ENCODE data around the gene GRIK1. TPM values are rescaled to one million over a fixed set of nuclear protein-coding genes. Genes with fewer than 3 reads are reported as not detected.

GRIK1 gene
- total RNA-seq, 1 donor = not detected

DNA sequence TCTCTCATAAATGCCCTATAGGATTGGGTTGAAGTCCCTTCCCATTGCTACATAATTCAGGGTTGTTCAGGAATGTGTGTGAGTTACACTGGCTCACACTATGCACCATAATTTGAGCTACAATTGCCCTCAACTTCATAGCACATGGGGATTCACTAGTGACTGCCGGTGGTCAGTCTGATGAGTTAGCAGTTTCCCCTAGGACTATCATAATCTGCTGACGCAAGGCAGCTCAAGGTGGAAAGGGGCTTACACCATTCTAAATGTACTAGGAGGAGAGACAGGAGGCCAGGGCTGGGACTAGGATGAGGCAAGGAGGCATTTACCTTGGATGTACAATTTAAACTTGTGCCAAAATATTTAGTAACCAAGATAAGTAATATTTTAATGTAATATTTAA lies 224.7 kb downstream of the GRIK1 start:
- Histone ChIP-seq H3K27me3 (ENCODE audit: insufficient read depth, low read length) (no peaks in the 10 kb centered on the region), H3K9me3 (ENCODE audit: low read depth, low read length) (no peaks in the 10 kb centered on the region), H3K4me3 (ENCODE audit: low read length) (no peak overlapping the region), H3K4me1 (ENCODE audit: insufficient read depth, low read length) (no peaks in the 10 kb centered on the region)

- Histone ChIP-seq H3K4me1 (ENCODE audit: insufficient read depth, low read length) (no peaks in the 10 kb centered on the region), H3K9me3 (ENCODE audit: low read depth, low read length) (no peaks in the 10 kb centered on the region), H3K4me3 (ENCODE audit: low read length) (no peak overlapping the region), H3K27me3 (ENCODE audit: insufficient read depth, low read length) (no peaks in the 10 kb centered on the region)
Measured at GRCh38 chr21:29712818-29713217, 227.0 kb downstream of the GRIK1 start.

DNA sequence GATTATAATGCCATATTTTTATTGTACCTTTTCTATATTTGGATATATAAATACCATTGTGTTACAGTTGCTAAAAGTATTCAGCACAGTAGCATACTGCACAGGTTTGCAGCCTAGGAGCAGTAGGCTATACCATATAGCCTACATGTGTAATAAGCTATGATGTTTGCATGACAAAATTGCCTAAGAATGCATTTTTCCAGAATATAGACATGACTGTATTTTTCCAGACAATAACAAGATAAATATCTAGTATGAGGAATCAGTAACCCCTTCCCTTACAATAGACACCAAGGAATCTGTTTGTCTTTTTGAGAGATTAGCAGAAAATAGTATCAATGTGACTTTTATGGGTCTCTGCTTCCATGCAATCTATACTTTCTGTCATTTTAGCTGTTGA lies 228.6 kb downstream of the GRIK1 start:
- Histone ChIP-seq H3K27me3 (ENCODE audit: insufficient read depth, low read length) (no peaks in the 10 kb centered on the region), H3K4me3 (ENCODE audit: low read length) (no peak overlapping the region), H3K9me3 (ENCODE audit: low read depth, low read length) (no peaks in the 10 kb centered on the region), H3K4me1 (ENCODE audit: insufficient read depth, low read length) (no peaks in the 10 kb centered on the region)

DNA sequence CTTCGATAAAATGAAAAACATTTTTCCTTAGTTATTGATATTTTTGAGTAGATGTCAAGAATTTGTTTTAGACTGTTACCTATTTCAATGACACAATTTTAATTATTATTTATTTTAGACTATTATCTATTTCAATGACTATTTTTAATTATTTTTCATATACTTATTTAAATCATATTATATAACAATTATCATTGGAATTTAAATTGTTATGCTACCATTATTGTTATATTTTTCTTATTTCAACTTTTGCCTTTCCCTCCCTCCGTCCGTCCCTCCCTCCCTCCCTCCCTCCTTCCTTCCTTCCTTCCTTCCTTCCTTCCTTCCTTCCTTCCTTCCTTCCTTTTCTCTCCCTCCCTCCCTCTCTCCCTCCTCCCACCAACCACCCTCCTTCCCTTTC lies 229.3 kb downstream of the GRIK1 start:
- H3K4me1 ChIP-seq (ENCODE audit: insufficient read depth, low read length) = no peaks in the 10 kb centered on the region
- H3K4me3 ChIP-seq (ENCODE audit: low read length) = no peak overlapping the region
- H3K9me3 ChIP-seq (ENCODE audit: low read depth, low read length) = no peaks in the 10 kb centered on the region
- H3K27me3 ChIP-seq (ENCODE audit: insufficient read depth, low read length) = no peaks in the 10 kb centered on the region

DNA sequence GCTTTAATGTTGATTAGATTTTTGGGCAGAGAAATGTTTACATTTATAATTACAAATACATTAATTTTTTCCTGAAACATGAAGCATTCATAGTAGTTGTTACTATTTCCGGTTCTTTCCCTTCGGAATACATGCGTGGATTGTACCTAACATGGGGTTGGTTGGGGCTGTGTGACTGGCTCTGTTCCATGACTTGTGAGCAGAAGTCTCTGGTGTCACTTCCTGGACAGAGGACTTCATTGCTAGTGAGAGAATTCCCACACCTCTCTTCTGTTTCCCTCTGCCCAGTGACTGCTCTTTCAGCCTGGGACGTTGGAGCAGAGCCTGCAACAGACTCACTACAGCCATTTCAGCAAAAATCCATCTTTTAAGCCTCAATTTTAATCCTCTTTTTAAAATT lies 231.4 kb downstream of the GRIK1 start:
- H3K4me1 ChIP-seq (ENCODE audit: insufficient read depth, low read length) = no peaks in the 10 kb centered on the region
- H3K9me3 ChIP-seq (ENCODE audit: low read depth, low read length) = no peaks in the 10 kb centered on the region
- H3K4me3 ChIP-seq (ENCODE audit: low read length) = no peak overlapping the region
- no peaks in the 10 kb centered on the region for H3K27me3 ChIP-seq (ENCODE audit: insufficient read depth, low read length)

- no peaks in the 10 kb centered on the region for H3K9me3 ChIP-seq (ENCODE audit: low read depth, low read length)
- H3K4me1 ChIP-seq (ENCODE audit: insufficient read depth, low read length) = no peaks in the 10 kb centered on the region
- H3K4me3 ChIP-seq (ENCODE audit: low read length) = no peak overlapping the region
- no peaks in the 10 kb centered on the region for H3K27me3 ChIP-seq (ENCODE audit: insufficient read depth, low read length)
Measured at GRCh38 chr21:29704719-29705118, 235.1 kb downstream of the GRIK1 start.

DNA sequence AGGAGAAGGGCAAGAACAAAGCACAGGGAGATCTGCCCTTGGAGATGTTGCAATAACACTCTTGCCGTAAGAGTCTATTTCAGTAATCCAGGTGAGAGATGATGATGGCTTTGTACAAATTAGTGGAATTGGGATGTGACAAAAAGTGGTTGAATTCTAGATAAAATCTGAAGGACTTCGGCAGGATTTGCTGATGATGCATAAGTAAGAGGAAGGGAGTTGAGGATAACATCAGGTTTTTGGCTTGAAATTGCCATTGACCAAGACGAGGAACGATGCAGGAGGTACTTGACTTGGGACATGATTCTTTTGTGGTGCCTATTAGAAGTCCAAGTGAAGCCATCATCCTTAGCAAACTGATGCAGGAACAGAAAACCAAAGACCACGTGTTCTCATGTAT lies 238.1 kb downstream of the GRIK1 start:
- Histone ChIP-seq H3K27me3 (ENCODE audit: insufficient read depth, low read length) (no peaks in the 10 kb centered on the region), H3K4me3 (ENCODE audit: low read length) (no peak overlapping the region), H3K4me1 (ENCODE audit: insufficient read depth, low read length) (no peaks in the 10 kb centered on the region), H3K9me3 (ENCODE audit: low read depth, low read length) (no peaks in the 10 kb centered on the region)

GRCh38 chr21:29697555-29698193 lies 242.1 kb downstream of the GRIK1 start:
- Histone ChIP-seq H3K4me1 (ENCODE audit: insufficient read depth, low read length) (peaks cover 3% of the 10 kb centered on the region), H3K4me3 (ENCODE audit: low read length) (no peak overlapping the region), H3K9me3 (ENCODE audit: low read depth, low read length) (no peaks in the 10 kb centered on the region), H3K27me3 (ENCODE audit: insufficient read depth, low read length) (no peaks in the 10 kb centered on the region)

DNA sequence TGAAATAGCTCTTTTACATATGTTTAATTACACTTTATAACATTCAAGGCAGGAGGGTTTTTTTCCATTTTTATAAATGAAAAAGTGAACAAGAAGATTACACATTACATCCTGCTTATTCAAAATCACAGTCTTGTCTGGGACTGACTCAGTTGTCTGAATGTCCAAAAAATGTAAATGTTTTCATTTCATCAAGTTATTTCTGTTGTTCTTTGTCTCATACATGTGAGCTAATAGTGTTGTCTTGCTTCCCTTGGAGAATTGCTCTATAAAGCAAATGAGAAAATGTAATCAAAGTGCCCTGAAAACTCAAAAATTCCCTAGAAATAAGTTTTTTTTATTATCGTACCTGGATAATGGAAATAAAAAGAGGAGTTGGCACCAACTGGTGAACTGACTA lies 242.9 kb downstream of the GRIK1 start:
- no peaks in the 10 kb centered on the region for H3K27me3 ChIP-seq (ENCODE audit: insufficient read depth, low read length)

DNA sequence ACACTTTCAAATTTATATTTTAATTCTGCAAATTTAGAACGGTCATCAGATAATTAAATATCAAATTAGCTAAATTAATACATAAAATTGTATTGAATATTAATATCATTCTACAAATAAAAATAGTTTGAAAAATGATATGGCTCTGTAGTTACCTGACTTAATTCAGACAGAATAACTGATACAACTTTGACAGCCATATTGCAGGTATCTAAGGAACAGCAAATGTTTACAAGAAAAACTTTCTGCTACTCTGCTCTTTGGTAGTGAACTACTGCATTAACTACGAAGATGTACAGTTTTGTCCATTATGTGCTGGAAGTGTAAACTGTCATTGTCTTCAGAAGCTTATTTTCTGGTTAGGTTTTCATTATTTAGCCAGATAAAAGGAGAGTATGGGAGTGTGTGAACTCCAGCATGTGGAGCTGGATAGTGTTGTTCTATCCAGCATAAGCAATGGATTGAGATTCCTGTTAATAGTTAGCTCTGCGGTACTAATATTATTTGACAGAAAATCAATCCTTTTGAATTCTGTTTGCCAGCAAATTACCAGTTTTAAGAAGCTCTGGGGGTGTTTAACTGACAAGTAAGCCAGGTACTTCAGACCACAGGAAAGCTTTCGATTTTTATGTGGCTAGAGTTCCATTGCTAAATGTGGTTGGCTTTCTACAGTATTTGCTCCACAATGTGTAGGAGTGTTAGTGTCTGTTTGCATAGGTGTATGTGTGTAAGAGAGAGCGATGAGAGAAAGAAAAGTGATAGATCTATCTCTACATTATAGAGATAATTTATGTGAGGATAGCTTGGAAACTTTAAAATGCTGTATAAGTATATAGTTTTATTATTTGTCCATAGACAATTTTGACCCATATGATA lies 247.9 kb downstream of the GRIK1 start:
- Histone ChIP-seq H3K27me3 (ENCODE audit: insufficient read depth, low read length) (no peaks in the 10 kb centered on the region), H3K4me1 (ENCODE audit: insufficient read depth, low read length) (peaks cover 3% of the 10 kb centered on the region), H3K9me3 (ENCODE audit: low read depth, low read length) (no peaks in the 10 kb centered on the region), H3K4me3 (ENCODE audit: low read length) (no peak overlapping the region)

More for the DNA sequence above, 242.9 kb downstream of the GRIK1 start:
- H3K9me3 ChIP-seq (ENCODE audit: low read depth, low read length) = no peaks in the 10 kb centered on the region
- H3K4me1 ChIP-seq (ENCODE audit: insufficient read depth, low read length) = peaks cover 3% of the 10 kb centered on the region
- no peak overlapping the region for H3K4me3 ChIP-seq (ENCODE audit: low read length)

DNA sequence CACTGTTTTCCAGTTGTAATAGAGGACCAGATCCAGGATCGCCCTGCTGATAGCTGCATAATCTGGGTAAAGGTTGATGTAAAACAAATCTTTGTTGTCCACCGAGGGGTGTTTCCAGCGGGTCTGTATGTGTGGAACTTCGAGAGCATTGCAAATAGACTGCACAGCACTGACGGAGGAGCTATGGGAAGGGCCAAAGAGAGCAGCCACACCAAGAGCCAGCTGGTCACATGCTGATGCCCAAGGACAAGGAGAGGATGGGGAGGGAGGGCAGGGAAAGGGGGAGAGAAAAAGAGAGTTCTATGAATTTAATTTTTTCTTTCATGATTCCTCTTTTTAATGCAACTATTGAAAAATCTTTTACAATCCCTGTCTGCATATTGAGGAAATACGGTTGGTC lies 250.0 kb downstream of the GRIK1 start:
- Histone ChIP-seq H3K9me3 (ENCODE audit: low read depth, low read length) (no peaks in the 10 kb centered on the region), H3K4me1 (ENCODE audit: insufficient read depth, low read length) (no peaks in the 10 kb centered on the region), H3K27me3 (ENCODE audit: insufficient read depth, low read length) (no peaks in the 10 kb centered on the region), H3K4me3 (ENCODE audit: low read length) (no peak overlapping the region)

GRCh38 chr21:29684106-29684505 lies 255.7 kb downstream of the GRIK1 start:
- Histone ChIP-seq H3K27me3 (ENCODE audit: insufficient read depth, low read length) (no peaks in the 10 kb centered on the region), H3K9me3 (ENCODE audit: low read depth, low read length) (no peaks in the 10 kb centered on the region), H3K4me3 (ENCODE audit: low read length) (no peak overlapping the region), H3K4me1 (ENCODE audit: insufficient read depth, low read length) (no peaks in the 10 kb centered on the region)

DNA sequence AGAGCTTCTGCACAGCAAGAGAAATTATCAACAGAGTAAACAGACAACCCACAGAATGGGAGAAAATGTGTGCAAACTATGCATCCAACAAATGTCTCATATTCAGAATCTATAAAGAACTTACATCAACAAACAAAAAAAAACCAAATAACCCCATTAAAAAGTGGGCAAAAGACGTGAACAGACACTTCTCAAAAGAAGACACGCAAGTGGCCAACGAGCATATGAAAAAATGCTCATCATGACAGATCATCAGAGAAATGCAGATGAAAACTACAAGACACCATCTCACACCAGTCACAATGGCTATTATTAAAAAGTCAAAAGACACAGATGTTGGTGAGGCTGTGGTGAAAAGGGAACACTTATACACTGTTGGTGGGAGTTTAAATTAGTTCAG lies 257.0 kb downstream of the GRIK1 start:
- Histone ChIP-seq H3K4me1 (ENCODE audit: insufficient read depth, low read length) (no peaks in the 10 kb centered on the region), H3K27me3 (ENCODE audit: insufficient read depth, low read length) (no peaks in the 10 kb centered on the region), H3K4me3 (ENCODE audit: low read length) (no peak overlapping the region), H3K9me3 (ENCODE audit: low read depth, low read length) (no peaks in the 10 kb centered on the region)

- Histone ChIP-seq H3K4me3 (ENCODE audit: low read length) (no peak overlapping the region), H3K9me3 (ENCODE audit: low read depth, low read length) (no peaks in the 10 kb centered on the region), H3K4me1 (ENCODE audit: insufficient read depth, low read length) (no peaks in the 10 kb centered on the region), H3K27me3 (ENCODE audit: insufficient read depth, low read length) (no peaks in the 10 kb centered on the region)
Measured at GRCh38 chr21:29680273-29680672, 259.5 kb downstream of the GRIK1 start.

- no peaks in the 10 kb centered on the region for H3K27me3 ChIP-seq (ENCODE audit: insufficient read depth, low read length)
- no peak overlapping the region for H3K4me3 ChIP-seq (ENCODE audit: low read length)
- no peaks in the 10 kb centered on the region for H3K4me1 ChIP-seq (ENCODE audit: insufficient read depth, low read length)
- no peaks in the 10 kb centered on the region for H3K9me3 ChIP-seq (ENCODE audit: low read depth, low read length)
Measured at GRCh38 chr21:29678626-29679025, 261.2 kb downstream of the GRIK1 start.

GRCh38 chr21:29677326-29677725 lies 262.5 kb downstream of the GRIK1 start:
- Histone ChIP-seq H3K4me3 (ENCODE audit: low read length) (no peak overlapping the region), H3K4me1 (ENCODE audit: insufficient read depth, low read length) (no peaks in the 10 kb centered on the region), H3K9me3 (ENCODE audit: low read depth, low read length) (no peaks in the 10 kb centered on the region), H3K27me3 (ENCODE audit: insufficient read depth, low read length) (no peaks in the 10 kb centered on the region)
